Lung (tissue), 12 donors: Measurements from ENCODE around the gene ATG10. TPM values are rescaled to one million over a fixed set of nuclear protein-coding genes. Genes with fewer than 3 reads are reported as not detected.
"Not testable (repeated sequence)": the region's sequence is repeated elsewhere in the genome, so short reads cannot be mapped to it uniquely, and the experiment has no call there.

Experiments used
- ATAC-seq: fragments of 200-7000 bp; cut with Tn5 transposase; one replicate; pipeline ENCODE4 v1.9.1; 2020; ENCODE audit warnings: moderate number of reproducible peaks; ENCODE audit not compliant: insufficient read depth, low FRiP score
- DNase-seq, 3 donors: peaks; one replicate each; pipeline ENCODE4 v3.0.0-alpha.2; 2013 to 2017
- H3K27ac ChIP-seq, 2 donors: one replicate each; pipeline ENCODE4 v1.5.1; 2013; ENCODE audit warnings: mild to moderate bottlenecking in 2 of 2, moderate library complexity in 2 of 2, control low read depth in 1 of 2, inconsistent platforms in 1 of 2, low read depth in 1 of 2, low read length in 1 of 2
- H3K27me3 ChIP-seq, 3 donors: one replicate each; pipeline ENCODE4 v1.5.1; 2013; ENCODE audit warnings: low read length in 2 of 3; ENCODE audit not compliant: control insufficient read depth in 3 of 3, insufficient read depth in 3 of 3
- H3K36me3 ChIP-seq, 4 donors: one replicate each; pipeline ENCODE4 v1.5.1; 2013; ENCODE audit warnings: low read length in 4 of 4, mild to moderate bottlenecking in 1 of 4, moderate library complexity in 1 of 4; ENCODE audit not compliant: control insufficient read depth in 4 of 4, insufficient read depth in 4 of 4
- H3K4me1 ChIP-seq, 5 donors: one replicate each; pipeline ENCODE4 v1.5.1; 2013; ENCODE audit warnings: low read length in 5 of 5, mild to moderate bottlenecking in 2 of 5, moderate library complexity in 1 of 5; ENCODE audit not compliant: control insufficient read depth in 5 of 5, insufficient read depth in 5 of 5
- H3K4me3 ChIP-seq: one replicate; pipeline ENCODE4 v1.5.1; 2013; ENCODE audit warnings: mild to moderate bottlenecking, control low read depth, moderate library complexity
- H3K9ac ChIP-seq, 2 donors: one replicate each; pipeline ENCODE4 v1.5.1; 2013; ENCODE audit warnings: low read length in 2 of 2, control low read depth in 1 of 2; ENCODE audit not compliant: insufficient read depth in 1 of 2
- H3K9me3 ChIP-seq, 4 donors: one replicate each; pipeline ENCODE4 v1.5.1; 2013; ENCODE audit warnings: low read length in 3 of 4, mild to moderate bottlenecking in 1 of 4, moderate library complexity in 1 of 4; ENCODE audit not compliant: control insufficient read depth in 4 of 4, insufficient read depth in 3 of 4
- CTCF ChIP-seq: IDR thresholded peaks from 2 replicates; pipeline ENCODE4 v1.5.1; 2012; ENCODE audit warnings: mild to moderate bottlenecking; ENCODE audit errors: control extremely low read depth, extremely low read depth
- WGBS, 2 donors: extraction: QIAGEN DNeasy Blood & Tissue Kit; methylation state at CpG; one replicate each; pipeline ENCODE4 v1.1.7; 2013; 5-methylcytosine and 5-hydroxymethylcytosine counted together
- polyA plus RNA-seq, 2 donors: library from polyadenylated mRNA; stranded (reverse); fragments of 200-250 nt; gene quantifications; one replicate each; pipeline ENCODE4 v1.2.1, GENCODE V29; 2013
- total RNA-seq, 2 donors: library from RNA; depleted of rRNA in 1 of 2; stranded (reverse); fragments of >200 nt in 1 of 2; gene quantifications; one replicate each; pipeline ENCODE4 v1.2.1, GENCODE V29; 2014 to 2021
- donor health status: control.
- donor health status: control.
- donor health status: Bipolar disorder and iron deficiency.
- donor health status: healthy.
- donor health status: DM: yes; HTN: yes; CAD: no.

ATG10 gene
- total and polyA plus RNA-seq, 4 donors = 4.6 to 10.2 (median 5.8) TPM

DNA sequence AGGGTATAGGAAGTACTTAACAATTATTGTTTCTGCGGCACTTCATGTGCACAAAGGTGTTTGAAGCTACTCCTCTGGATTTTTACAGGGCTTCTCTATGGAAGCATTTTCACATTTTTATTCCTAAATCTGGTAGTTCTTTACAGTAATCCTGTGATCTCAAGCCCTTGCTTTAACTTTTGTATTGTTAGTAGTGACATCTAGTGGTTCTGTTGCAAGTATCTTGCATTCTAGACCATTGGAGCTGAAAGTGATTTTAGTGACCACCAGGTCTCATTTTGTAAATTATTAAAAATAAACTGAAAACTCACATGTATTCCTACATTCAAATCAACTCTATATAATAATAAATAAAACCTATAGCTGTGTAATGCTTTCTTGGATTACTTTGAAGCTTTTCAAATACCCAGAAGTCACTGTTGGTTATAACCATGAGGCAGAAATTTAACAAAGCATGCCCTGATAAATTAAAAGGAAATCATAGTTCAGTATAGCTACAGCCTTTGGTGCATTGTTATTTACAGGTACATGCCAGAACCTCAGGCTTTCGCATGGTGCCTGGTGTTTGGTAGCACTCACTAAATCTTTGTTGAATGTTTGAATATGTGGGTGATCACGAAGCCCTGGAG lies 287.5 kb downstream of the ATG10 start:
- 80 to 90% methylated on average over 3 of the region's 3 CpGs for WGBS, 2 donors
- H3K4me3 ChIP-seq = no peak overlapping the region
- DNase-seq (peak in 2 of 3 donors; percentile 64 to 74), ATAC-seq (no peak)
- no peaks in the 10 kb centered on the region for H3K9me3 ChIP-seq
- H3K27ac ChIP-seq = no peak overlapping the region
- H3K4me1 ChIP-seq = peaks cover 0 to 10% (median 0%) of the 10 kb centered on the region in 5 donors
- H3K36me3 ChIP-seq = no peaks in the 10 kb centered on the region
- TF ChIP-seq CTCF = peak; percentile 4
- no peak overlapping the region for H3K9ac ChIP-seq
- no peaks in the 10 kb centered on the region for H3K27me3 ChIP-seq

DNA sequence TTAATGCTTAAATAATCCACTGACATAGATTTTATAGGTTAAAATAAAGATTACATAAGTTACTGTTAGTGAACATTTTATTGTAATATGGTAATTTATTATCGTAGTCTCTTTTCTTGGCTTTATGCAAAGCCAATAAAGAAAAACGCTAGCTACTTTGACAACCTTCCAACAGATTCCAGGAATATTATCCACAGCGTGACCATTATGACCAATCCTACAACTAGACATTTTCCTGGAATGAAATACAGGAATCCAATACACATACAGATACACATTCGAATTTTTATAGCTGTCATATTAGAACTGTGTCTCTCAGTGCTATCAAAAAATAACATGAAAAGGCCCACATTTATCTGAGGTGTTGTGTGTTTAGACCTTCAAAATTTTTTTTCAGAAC lies 293.2 kb downstream of the ATG10 start:
- TF ChIP-seq CTCF = no peak
- no peak overlapping the region for H3K27ac ChIP-seq
- DNase-seq (peak in 2 of 3 donors; percentile 51), ATAC-seq (no peak)
- no peaks in the 10 kb centered on the region for H3K27me3 ChIP-seq
- H3K4me1 ChIP-seq = peaks cover 0 to 4% (median 0%) of the 10 kb centered on the region in 5 donors
- H3K4me3 ChIP-seq = no peak overlapping the region
- peaks cover 0 to 3% (median 0%) of the 10 kb centered on the region in 4 donors for H3K9me3 ChIP-seq
- peaks cover 0 to 4% (median under 1%) of the 10 kb centered on the region in 4 donors for H3K36me3 ChIP-seq
- 73 to 81% methylated on average over 4 of the region's 4 CpGs for WGBS, 2 donors
- H3K9ac ChIP-seq = no peak overlapping the region

GRCh38 chr5:82267297-82267933 lies 295.6 kb downstream of the ATG10 start:
- not testable (repeated sequence) for H3K4me1 ChIP-seq, H3K36me3 ChIP-seq, DNase-seq, H3K27ac ChIP-seq, H3K9me3 ChIP-seq, H3K27me3 ChIP-seq, H3K4me3 ChIP-seq, ATAC-seq, H3K9ac ChIP-seq
- 89 to 92% methylated on average over 9 of the region's 9 CpGs for WGBS, 2 donors

GRCh38 chr5:82269363-82269762 lies 297.5 kb downstream of the ATG10 start:
- H3K4me1 ChIP-seq, H3K27me3 ChIP-seq, H3K27ac ChIP-seq, H3K9ac ChIP-seq, H3K36me3 ChIP-seq, H3K4me3 ChIP-seq, ATAC-seq, H3K9me3 ChIP-seq: not testable (repeated sequence)
- DNase-seq = peak in 1 of 3 donors; percentile 34
- 67 to 76% methylated on average over 2 of the region's 2 CpGs for WGBS, 2 donors

DNA sequence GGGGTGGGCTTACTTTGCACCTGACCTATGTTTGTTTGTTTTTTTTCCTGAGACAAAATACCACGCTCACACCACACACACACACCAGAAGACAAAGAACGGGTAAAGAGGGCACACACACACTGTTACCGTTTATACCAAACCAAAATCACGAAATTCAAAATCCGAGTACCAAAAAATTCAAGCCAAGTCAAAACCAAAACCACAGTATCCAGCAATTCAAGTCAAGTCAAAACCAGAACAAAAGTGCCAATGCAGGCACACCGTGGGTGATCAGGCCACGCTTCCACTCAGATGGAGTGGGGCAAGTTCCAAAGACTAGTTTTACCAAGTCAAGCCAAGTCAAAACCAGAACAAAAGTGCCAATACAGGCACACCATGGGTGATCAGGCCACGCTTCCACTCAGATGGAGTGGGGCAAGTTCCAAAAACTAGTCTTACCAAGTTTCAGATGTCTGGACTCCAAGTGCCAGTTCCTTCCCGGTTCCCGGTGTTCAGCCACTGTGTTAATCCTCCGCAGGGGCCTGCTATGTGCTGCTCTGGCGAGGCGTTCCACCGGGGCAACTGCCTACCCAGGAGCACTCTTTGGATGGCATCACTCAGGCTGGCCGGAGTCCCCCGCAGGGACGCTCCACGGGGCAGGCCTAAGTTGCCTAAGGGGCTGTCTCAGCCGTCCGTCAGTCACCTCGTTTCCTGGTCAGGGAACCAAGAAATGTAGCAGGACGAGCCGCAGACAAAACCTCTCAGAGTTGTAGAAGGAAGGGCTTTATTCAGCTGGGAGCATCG lies 300.9 kb downstream of the ATG10 start:
- not testable (repeated sequence) for DNase-seq, H3K9ac ChIP-seq, H3K9me3 ChIP-seq, ATAC-seq, H3K27me3 ChIP-seq, H3K4me3 ChIP-seq, H3K27ac ChIP-seq
- H3K4me1 ChIP-seq = peaks cover 0 to 13% (median 3%) of the 10 kb centered on the region in 5 donors
- H3K36me3 ChIP-seq = peaks cover 13 to 24% (median 19%) of the 10 kb centered on the region in 4 donors
- 88 to 90% methylated on average over 24 of the region's 24 CpGs for WGBS, 2 donors

- peaks cover 0 to 13% (median 3%) of the 10 kb centered on the region in 5 donors for H3K4me1 ChIP-seq
- H3K4me3 ChIP-seq, H3K27ac ChIP-seq, DNase-seq, H3K9me3 ChIP-seq, H3K9ac ChIP-seq, ATAC-seq, H3K27me3 ChIP-seq: not testable (repeated sequence)
- peaks cover 13 to 27% (median 17%) of the 10 kb centered on the region in 4 donors for H3K36me3 ChIP-seq
- WGBS, 2 donors = 62 to 74% methylated on average over 4 of the region's 4 CpGs
These were observed 301.6 kb downstream of the ATG10 start for GRCh38 chr5:82273426-82273825.
